GM21737 (cell line): ENCODE data around the gene CCDC50.

Source experiments
- ATAC-seq: cut with Tn5 transposase; IDR thresholded peaks from one replicate; pipeline ENCODE4 v1.9.1; 2021; ENCODE audit warnings: mild to moderate bottlenecking, moderate library complexity; ENCODE audit not compliant: unreplicated experiment

The CCDC50 gene

DNA sequence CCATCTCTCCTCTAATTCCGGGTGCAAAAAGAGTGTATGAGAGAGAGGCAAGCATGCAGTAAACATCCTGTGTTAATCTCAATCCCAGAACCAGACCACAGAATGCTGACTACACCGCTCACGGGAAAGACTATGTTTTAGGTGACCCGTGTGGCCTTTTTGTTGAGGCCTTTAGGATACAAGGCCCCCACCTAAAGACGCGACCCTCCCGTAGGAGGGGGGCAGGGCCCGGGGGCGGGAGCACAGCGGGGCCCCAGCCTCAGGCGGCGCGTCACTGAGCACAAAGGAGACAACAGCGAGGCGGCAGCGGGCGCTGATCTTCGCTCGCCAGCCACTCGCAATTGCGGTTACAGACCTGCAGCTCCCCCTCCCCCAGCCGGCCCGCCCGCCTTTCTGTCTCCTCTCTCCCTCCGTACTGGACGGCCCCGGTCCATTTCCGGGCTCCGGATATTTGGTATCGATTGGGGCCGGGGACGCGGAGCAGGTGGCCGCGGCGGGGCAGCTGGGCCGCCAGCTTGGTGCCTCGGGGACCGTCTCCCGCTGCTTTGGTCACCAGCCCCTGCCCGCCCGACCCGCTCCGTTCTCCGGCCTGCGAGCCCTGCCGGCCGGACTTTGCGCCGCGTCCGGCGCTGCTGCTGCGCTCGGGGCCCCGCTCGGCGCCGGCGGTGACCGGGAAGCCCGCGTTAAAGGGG lies at the start of gene CCDC50:
CCDC50 (plus strand) TSS at position 433 of the 692 bp plus-strand sequence. CDS start 281 bp downstream, outside the sequence.
- ATAC-seq, result peak; percentile 64

DNA sequence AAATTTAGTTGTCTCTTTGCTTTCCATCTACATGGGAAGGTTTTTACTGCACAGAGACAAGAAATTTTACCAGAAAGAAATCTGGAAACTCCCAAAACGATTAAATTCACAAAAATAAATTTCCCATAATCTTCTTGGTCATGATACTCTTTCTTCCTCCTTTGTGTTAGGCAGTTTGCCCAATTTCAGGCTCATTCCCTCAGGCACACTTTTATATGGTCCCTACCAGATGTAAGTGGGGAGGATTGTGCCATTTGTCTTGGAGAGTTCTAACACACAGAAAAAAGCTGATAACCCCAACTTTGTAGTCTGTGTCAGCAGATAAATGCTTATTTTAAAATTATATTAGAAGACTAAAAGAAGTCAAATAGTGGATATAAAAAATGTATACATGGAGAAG lies 49.1 kb upstream of the CCDC50 start:
- ATAC-seq, result no peak

GRCh38 chr3:191280882-191281281 lies 48.3 kb upstream of the CCDC50 start:
- no peak for ATAC-seq

- no peak for ATAC-seq
Observed at GRCh38 chr3:191282251-191283185, 46.7 kb upstream of the CCDC50 start.

DNA sequence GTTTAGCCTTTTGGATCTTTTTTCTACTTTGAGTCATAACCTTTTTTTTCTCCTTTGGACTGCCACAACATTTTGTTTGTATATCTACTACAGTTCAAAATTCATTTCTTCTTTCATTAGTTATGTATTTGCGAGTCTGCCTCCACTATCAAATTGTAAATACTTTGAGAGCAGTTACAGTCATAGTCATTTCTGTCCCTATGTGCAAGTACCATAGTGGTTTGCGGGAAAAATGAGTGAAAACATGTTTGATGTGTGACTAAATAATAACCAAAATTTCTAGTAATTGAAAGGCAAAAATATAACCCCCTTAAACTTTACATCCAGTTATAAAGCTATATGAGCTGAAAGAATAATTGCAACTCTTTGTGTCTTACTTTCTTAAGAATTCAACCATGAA lies 45.8 kb upstream of the CCDC50 start:
- ATAC-seq, result no peak

- peak; percentile 79 for ATAC-seq
Observed at GRCh38 chr3:191290311-191291025, 38.7 kb upstream of the CCDC50 start.

- no peak for ATAC-seq
Observed at GRCh38 chr3:191292243-191293015, 36.8 kb upstream of the CCDC50 start.

- ATAC-seq, result no peak
Observed at GRCh38 chr3:191294291-191294690, 34.9 kb upstream of the CCDC50 start.

DNA sequence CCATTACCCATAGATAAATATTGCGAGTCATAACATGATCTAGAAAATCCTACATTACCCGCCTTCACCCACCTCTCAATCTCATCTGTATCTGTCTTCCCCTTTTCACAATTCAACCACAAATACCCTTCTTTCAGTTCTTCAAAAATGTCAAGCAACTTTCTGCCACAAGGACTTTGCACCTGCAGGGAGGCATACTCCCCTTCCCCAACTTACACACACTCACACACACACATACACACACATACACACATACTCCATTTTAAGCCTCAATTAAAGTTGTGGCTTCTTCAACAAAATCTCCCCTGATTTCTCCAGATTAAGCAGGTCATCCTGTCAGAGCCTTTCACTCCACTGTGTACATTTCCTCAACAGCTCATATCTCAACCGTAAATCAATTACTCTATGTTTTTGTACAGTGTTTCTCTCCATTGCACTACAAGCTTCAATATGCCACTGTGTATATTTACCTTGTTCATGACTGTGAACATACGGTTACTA lies 33.1 kb upstream of the CCDC50 start:
- ATAC-seq, result peak; percentile 90

- no peak for ATAC-seq
Observed at GRCh38 chr3:191298846-191299245, 30.3 kb upstream of the CCDC50 start.

GRCh38 chr3:191300422-191300821 lies 28.8 kb upstream of the CCDC50 start:
- ATAC-seq, result no peak

GRCh38 chr3:191301017-191301416 lies 28.2 kb upstream of the CCDC50 start:
- ATAC-seq, result peak; percentile 70

GRCh38 chr3:191301782-191302411 lies 27.3 kb upstream of the CCDC50 start:
- no peak for ATAC-seq

- no peak for ATAC-seq
Observed at GRCh38 chr3:191302451-191302850, 26.7 kb upstream of the CCDC50 start.

DNA sequence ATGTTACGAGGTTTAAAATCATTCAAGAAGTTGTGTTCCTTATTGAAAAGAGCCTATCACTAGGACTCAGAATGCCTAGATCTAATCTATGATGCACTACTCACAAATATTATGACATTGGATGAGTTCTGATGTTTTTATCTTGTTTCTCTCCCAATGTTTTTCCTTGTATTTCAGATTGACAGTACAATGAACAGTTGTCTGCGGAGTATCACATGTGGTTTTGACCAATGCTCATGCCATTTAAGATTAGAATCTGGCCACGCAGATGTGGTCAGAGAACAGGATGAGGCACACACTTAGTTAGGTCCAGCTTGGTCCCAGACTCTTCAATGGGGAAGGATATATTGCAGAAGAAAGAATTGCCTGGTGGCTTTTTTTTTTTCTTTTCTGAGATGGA lies 25.6 kb upstream of the CCDC50 start:
- no peak for ATAC-seq

DNA sequence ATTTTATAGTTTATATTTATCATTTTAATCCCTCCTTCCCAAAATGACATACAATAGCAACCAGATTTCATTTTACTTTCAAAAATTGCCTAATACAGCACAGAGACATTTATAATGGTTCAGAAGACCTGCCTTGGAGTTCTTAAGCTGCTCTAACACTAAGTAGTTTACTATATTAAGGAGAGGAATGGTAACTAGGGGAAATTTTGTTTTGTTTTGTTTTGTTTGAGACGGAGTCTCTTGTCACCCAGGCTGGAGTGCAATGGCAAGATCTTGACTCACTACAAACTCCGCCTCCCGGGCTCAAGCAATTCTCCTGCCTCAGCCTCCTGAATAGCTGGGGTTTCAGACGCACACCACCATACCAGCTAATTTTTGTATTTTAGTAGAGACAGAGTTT lies 22.8 kb upstream of the CCDC50 start:
- no peak for ATAC-seq

- no peak for ATAC-seq
Observed at GRCh38 chr3:191307341-191307740, 21.9 kb upstream of the CCDC50 start.

DNA sequence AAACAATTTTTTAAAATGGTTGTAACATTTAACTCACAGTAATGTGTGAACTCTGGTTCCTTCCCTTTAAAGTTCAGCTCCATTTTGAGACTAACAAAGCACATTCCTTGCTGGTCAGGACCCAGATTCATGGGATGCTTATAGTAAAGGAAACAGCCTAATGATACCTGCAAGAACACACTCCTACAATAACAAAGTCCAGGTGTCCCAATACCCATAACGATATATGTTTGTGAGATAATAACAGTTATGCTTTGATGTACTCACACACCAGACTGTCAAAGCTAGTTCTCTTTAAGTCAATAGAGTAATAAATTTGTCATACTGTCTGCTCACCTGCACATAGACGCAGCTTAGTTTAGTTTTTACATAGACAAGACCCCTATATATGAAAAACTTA lies 15.9 kb upstream of the CCDC50 start:
- no peak for ATAC-seq

GRCh38 chr3:191314109-191314728 lies 15.0 kb upstream of the CCDC50 start:
- no peak for ATAC-seq
